A549 (cell line): ENCODE measurements around the gene TRMT1. TPM values are rescaled to one million over a fixed set of nuclear protein-coding genes. Genes with fewer than 3 reads are reported as not detected.

Experiments
- ATAC-seq, 2 experiments: fragments of 200-7000 bp in 1 of 2; fragments of >200 bp in 1 of 2; cut with Nextera tagmentation in 1 of 2; cut with Tn5 transposase in 1 of 2; 3 replicates each; pipeline versions ENCODE4 v1.8.0 to v1.9.1; 2018 to 2020; ENCODE audit warnings: mild to moderate bottlenecking in 1 of 2, moderate library complexity in 1 of 2
- CTCF ChIA-PET: fragments of 300-600 bp; sonication (Branson Sonifier 250); formaldehyde crosslinking; extraction: SDS; loops from one replicate; lab custom pipeline; 2021; ENCODE audit warnings: antibody characterized with exemption, inconsistent platforms; lab: Yijun Ruan, JAX
- POLR2A ChIA-PET: fragments of 350-600 bp; formaldehyde crosslinking; extraction: SDS; loops from one replicate; lab custom pipeline; 2021; ENCODE audit warnings: antibody characterized with exemption, inconsistent platforms; lab: Yijun Ruan, JAX
- DNase-seq, 2 experiments: peaks; one replicate each; pipeline versions ENCODE4 v3.0.0 to v3.0.0-alpha.2; 2011 to 2016; ENCODE audit warnings: low read depth in 1 of 2, low spot score in 1 of 2
- FAIRE-seq: peaks from 2 replicates; lab custom pipeline; 2011; peaks lifted over from hg19 to GRCh38; lab: Jason Lieb, UNC
- H3K27ac ChIP-seq, 2 experiments: fragments of >200 bp; sonication (Bioruptor Twin); formaldehyde crosslinking; 3 replicates each; pipeline ENCODE4 v1.5.1; 2016 to 2017
- H3K4me1 ChIP-seq: fragments of >200 bp; sonication (Bioruptor Twin); formaldehyde crosslinking; 3 replicates; pipeline ENCODE4 v1.6.1; 2016
- H3K4me2 ChIP-seq: fragments of >200 bp; sonication (Bioruptor Twin); formaldehyde crosslinking; 3 replicates; pipeline ENCODE4 v1.6.1; 2016
- H3K4me3 ChIP-seq: fragments of >200 bp; sonication (Bioruptor Twin); formaldehyde crosslinking; 3 replicates; pipeline ENCODE4 v1.5.1; 2016
- H3K9me3 ChIP-seq: fragments of >200 bp; sonication (Bioruptor Twin); formaldehyde crosslinking; 3 replicates; pipeline ENCODE4 v1.6.1; 2016
- ATOH8 ChIP-seq: fragments of 250-450 bp; sonication (Bioruptor Pico); IDR thresholded peaks from 2 replicates; pipeline ENCODE4 v1.5.0; 2020; ENCODE audit warnings: low read depth, mild to moderate bottlenecking, moderate library complexity
- BHLHE40 ChIP-seq: IDR thresholded peaks from 2 replicates; pipeline ENCODE4 v1.6.1; 2012; ENCODE audit warnings: low read depth, low read length, inconsistent platforms
- CHD2 ChIP-seq: fragments of 150-350 bp; IDR thresholded peaks from 2 replicates; pipeline ENCODE4 v1.6.1; 2014; ENCODE audit warnings: low read length; ENCODE audit not compliant: partially characterized antibody
- CHD4 ChIP-seq: fragments of 200-600 bp; sonication (generic); IDR thresholded peaks from 2 replicates; pipeline ENCODE4 v1.6.1; 2016; ENCODE audit warnings: antibody characterized with exemption, mild to moderate bottlenecking, borderline replicate concordance
- EHMT2 ChIP-seq: fragments of 200-600 bp; sonication (generic); IDR thresholded peaks from 2 replicates; pipeline ENCODE4 v1.6.1; 2016; ENCODE audit warnings: antibody characterized with exemption, low read depth, mild to moderate bottlenecking, moderate library complexity
- ELK1 ChIP-seq: fragments of 150-350 bp; IDR thresholded peaks from 2 replicates; pipeline ENCODE4 v1.6.1; 2014; ENCODE audit warnings: low read depth, mild to moderate bottlenecking, low read length
- ESRRA ChIP-seq: fragments of 150-350 bp; IDR thresholded peaks from 2 replicates; pipeline ENCODE4 v1.6.1; 2014; ENCODE audit warnings: mild to moderate bottlenecking, low read length, borderline replicate concordance
- FOSB ChIP-seq: fragments of 250-450 bp; sonication (Bioruptor Pico); IDR thresholded peaks from 2 replicates; pipeline ENCODE4 v1.5.0; 2020; ENCODE audit warnings: mild to moderate bottlenecking, moderate library complexity
- FOXS1 ChIP-seq: fragments of 250-450 bp; sonication (Bioruptor Pico); IDR thresholded peaks from 2 replicates; pipeline ENCODE4 v1.5.0; 2020; ENCODE audit warnings: mild to moderate bottlenecking, moderate library complexity
- GATA3 ChIP-seq: IDR thresholded peaks from 2 replicates; pipeline ENCODE4 v1.6.1; 2012; ENCODE audit warnings: borderline replicate concordance
- HMGXB4 ChIP-seq: fragments of 250-450 bp; sonication (Bioruptor Pico); IDR thresholded peaks from 2 replicates; pipeline ENCODE4 v1.5.0; 2021; ENCODE audit warnings: mild to moderate bottlenecking, moderate library complexity, borderline replicate concordance
- HOXB5 ChIP-seq: fragments of 250-450 bp; sonication (Bioruptor Pico); IDR thresholded peaks from 2 replicates; pipeline ENCODE4 v1.5.0; 2020; ENCODE audit warnings: mild to moderate bottlenecking, moderate library complexity
- JUN ChIP-seq, 2 experiments: fragments of >200 bp; sonication (Bioruptor Twin); formaldehyde crosslinking; IDR thresholded peaks; 2 replicates in 1 of 2; 3 replicates in 1 of 2; pipeline ENCODE4 v1.6.1; 2016 to 2017
- JUNB ChIP-seq: fragments of >200 bp; sonication (Bioruptor Twin); formaldehyde crosslinking; IDR thresholded peaks from 2 replicates; pipeline ENCODE4 v1.6.1; 2016
- KDM5A ChIP-seq: fragments of 200-600 bp; sonication (generic); IDR thresholded peaks from 2 replicates; pipeline ENCODE4 v1.6.1; 2016; ENCODE audit warnings: antibody characterized with exemption, mild to moderate bottlenecking
- MAFK ChIP-seq: fragments of 450-650 bp; IDR thresholded peaks from 2 replicates; pipeline ENCODE4 v1.6.1; 2014; ENCODE audit not compliant: partially characterized antibody
- MAX ChIP-seq: IDR thresholded peaks from 2 replicates; pipeline ENCODE4 v1.6.1; 2012
- MAZ ChIP-seq: fragments of 150-350 bp; IDR thresholded peaks from 2 replicates; pipeline ENCODE4 v1.6.1; 2014; ENCODE audit warnings: antibody characterized with exemption, low read depth, low read length, borderline replicate concordance
- NFE2L2 ChIP-seq: fragments of 150-350 bp; conservative IDR thresholded peaks from 2 replicates; pipeline ENCODE4 v1.6.1; 2014; ENCODE audit warnings: low read length
- NPAS2 ChIP-seq: fragments of 250-450 bp; sonication (Bioruptor Pico); IDR thresholded peaks from 2 replicates; pipeline ENCODE4 v1.8.0; 2022; ENCODE audit warnings: mild to moderate bottlenecking, moderate library complexity, borderline replicate concordance
- NR3C1 ChIP-seq: fragments of >200 bp; sonication (Bioruptor Twin); formaldehyde crosslinking; IDR thresholded peaks from 3 replicates; pipeline ENCODE4 v1.6.1; 2017
- PBX3 ChIP-seq: IDR thresholded peaks from 2 replicates; pipeline ENCODE4 v1.6.1; 2012
- PHF8 ChIP-seq: fragments of 200-600 bp; sonication (generic); IDR thresholded peaks from 2 replicates; pipeline ENCODE4 v1.6.1; 2016; ENCODE audit warnings: low read depth, mild to moderate bottlenecking, antibody characterized with exemption, moderate library complexity, borderline replicate concordance
- POLR2A ChIP-seq: IDR thresholded peaks from 2 replicates; pipeline ENCODE4 v1.6.1; 2012; ENCODE audit warnings: mild to moderate bottlenecking, low read length
- RARB ChIP-seq: fragments of 250-450 bp; sonication (Bioruptor Pico); IDR thresholded peaks from 2 replicates; pipeline ENCODE4 v1.8.0; 2021; ENCODE audit warnings: mild to moderate bottlenecking, moderate library complexity
- RCOR1 ChIP-seq: fragments of 150-350 bp; IDR thresholded peaks from 2 replicates; pipeline ENCODE4 v1.6.1; 2014; ENCODE audit warnings: antibody characterized with exemption, low read length, low read depth
- REST ChIP-seq: fragments of 200-600 bp; sonication (generic); IDR thresholded peaks from 2 replicates; pipeline ENCODE4 v1.6.1; 2016; ENCODE audit warnings: antibody characterized with exemption, mild to moderate bottlenecking, moderate library complexity
- SMC3 ChIP-seq: fragments of >200 bp; sonication (Bioruptor Twin); formaldehyde crosslinking; IDR thresholded peaks from 3 replicates; pipeline ENCODE4 v1.6.1; 2018; ENCODE audit warnings: inconsistent platforms
- SREBF2 ChIP-seq: fragments of 450-650 bp; IDR thresholded peaks from 2 replicates; pipeline ENCODE4 v1.6.1; 2014; ENCODE audit warnings: mild to moderate bottlenecking, moderate library complexity
- TP53 ChIP-seq: fragments of 250-450 bp; sonication (Bioruptor Pico); IDR thresholded peaks from 2 replicates; pipeline ENCODE4 v1.5.0; 2021; ENCODE audit warnings: mild to moderate bottlenecking, moderate library complexity
- USF2 ChIP-seq: fragments of 450-650 bp; IDR thresholded peaks from 2 replicates; pipeline ENCODE4 v1.6.1; 2014; ENCODE audit warnings: antibody characterized with exemption
- WGBS: methylation state at CpG from one replicate; pipeline ENCODE4 v1.1.6; 2017; ENCODE audit errors: missing lambda C conversion rate; 5-methylcytosine and 5-hydroxymethylcytosine counted together
- polyA plus RNA-seq, 4 experiments: library from polyadenylated mRNA; depleted of rRNA in 3 of 4; stranded (reverse); fragments of >200 nt; fragmentation: RNase III in 1 of 4; extraction: RNeasy Plus Mini Kit Qiagen cat#74134 plus additional on column Dnase treatment in 1 of 4; gene quantifications; 2 replicates in 3 of 4; 3 replicates in 1 of 4; pipeline ENCODE4 v1.2.3, GENCODE V29; 2011 to 2017

TRMT1 gene
- polyA plus RNA-seq, 2 of the 4 experiments (the other 2 are of a cell fraction) = 18.2 to 29.8 TPM

GRCh38 chr19:13150187-13150930 is 33.8 kb upstream of the TRMT1 start, which contains the start of the genes IER2 and STX10:
Gene IER2, plus strand, starts transcription at chr19:13150411. Its CDS starts 2,776 bp downstream, at chr19:13153187.
Gene STX10, minus strand, starts transcription at chr19:13150375. Its CDS starts 202 bp downstream, at chr19:13150173.
- ChIA-PET POLR2A (interaction anchor here (1.0 to 3.2 kb wide), 3 partner anchors 13 to 30 kb away, joined by 3 to 40 read pairs (median 25); no protein-coding TSS in a partner anchor), CTCF (interaction anchor here (0.6 to 2.5 kb wide), 13 partner anchors 13 to 185 kb away, joined by 3 to 12 read pairs (median 4); no protein-coding TSS in a partner anchor)
- H3K27ac ChIP-seq = peak within 1 kb of the TSS; percentile 99 to 100
- no peaks in the 10 kb centered on the region for H3K9me3 ChIP-seq
- ATAC-seq = peak; percentile 59 to 67
- peak; percentile 82 to 94 for DNase-seq
- peak within 1 kb of the TSS; percentile 95 for H3K4me3 ChIP-seq
- peak within 1 kb of the TSS; percentile 98 for H3K4me2 ChIP-seq
- H3K4me1 ChIP-seq = peaks cover 8% of the 10 kb centered on the region; the same call in 1 of the 3 replicates
- WGBS = 0% methylated on average over 14 of the region's 51 CpGs
- no peak for FAIRE-seq
- TF ChIP-seq USF2 (peak; percentile 32), MAFK (no peak), PBX3 (no peak), NR3C1 (no peak), FOXS1 (CRISPR knock-in tag) (no peak), JUNB (no peak), SMC3 (peak; percentile 31; the same call in 1 of the 3 replicates), CHD4 (no peak), PHF8 (peak; percentile 8; the same call in 1 of the 2 replicates), RARB (CRISPR knock-in tag) (no peak), MAX (peak; percentile 84), GATA3 (no peak), NPAS2 (CRISPR knock-in tag) (no peak), JUN (IDR thresholded peaks at IDR 0.05) (peak; percentile 23 to 76; a peak in 3 of 5 replicates), BHLHE40 (peak; percentile 87), ELK1 (no peak), REST (no peak; the same call in 1 of the 2 replicates), TP53 (CRISPR knock-in tag) (0 out of 2 replicates have a peak, but pooled peaks have one; percentile 45), KDM5A (0 out of 2 replicates have a peak, but pooled peaks have one; percentile 2), MAZ (peak; percentile 85; the same call in 1 of the 2 replicates), ATOH8 (CRISPR knock-in tag) (no peak), RCOR1 (no peak), SREBF2 (no peak), POLR2A (peak; percentile 35), FOSB (CRISPR knock-in tag) (no peak), NFE2L2 (no peak), ESRRA (no peak), HMGXB4 (no peak), HOXB5 (no peak), EHMT2 (no peak), CHD2 (no peak)
